Erythroblast (primary cell): Measurements from ENCODE around the gene RAB8A.

Experiments
- DNase-seq, 2 experiments: peaks; one replicate each; lab custom pipeline; 2025; lab: John Stamatoyannopoulos, UW
- GATA1 ChIP-seq: IDR thresholded peaks from 2 replicates; pipeline ENCODE4 v1.6.1; 2011; ENCODE audit warnings: low read depth, mild to moderate bottlenecking, control low read depth, low read length, moderate library complexity
- POLR2A ChIP-seq: IDR thresholded peaks from 2 replicates; pipeline ENCODE4 v1.6.1; 2011; ENCODE audit warnings: mild to moderate bottlenecking, low read length

The RAB8A gene

DNA sequence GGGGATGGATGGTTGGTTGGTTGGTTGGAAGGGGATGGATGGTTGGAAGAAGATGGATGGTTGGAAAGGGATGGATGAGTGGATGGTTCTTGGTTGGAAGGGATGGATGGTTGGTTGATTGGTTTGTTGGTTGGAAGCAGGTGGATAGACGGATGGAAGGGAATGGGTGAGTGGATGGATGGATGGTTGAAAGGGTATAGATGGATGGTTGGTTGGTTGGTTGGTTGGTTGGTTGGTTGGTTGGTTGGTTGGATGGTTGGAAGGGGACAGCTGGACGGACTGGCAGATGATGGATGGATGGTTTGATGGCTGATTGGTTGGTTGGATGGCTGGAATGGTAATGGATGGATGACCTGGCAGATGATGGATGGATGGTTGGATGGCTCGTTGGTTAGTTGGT, 20.0 kb downstream of the RAB8A start:
- no peak for DNase-seq
- TF ChIP-seq POLR2A (no peak), GATA1 (no peak)

DNA sequence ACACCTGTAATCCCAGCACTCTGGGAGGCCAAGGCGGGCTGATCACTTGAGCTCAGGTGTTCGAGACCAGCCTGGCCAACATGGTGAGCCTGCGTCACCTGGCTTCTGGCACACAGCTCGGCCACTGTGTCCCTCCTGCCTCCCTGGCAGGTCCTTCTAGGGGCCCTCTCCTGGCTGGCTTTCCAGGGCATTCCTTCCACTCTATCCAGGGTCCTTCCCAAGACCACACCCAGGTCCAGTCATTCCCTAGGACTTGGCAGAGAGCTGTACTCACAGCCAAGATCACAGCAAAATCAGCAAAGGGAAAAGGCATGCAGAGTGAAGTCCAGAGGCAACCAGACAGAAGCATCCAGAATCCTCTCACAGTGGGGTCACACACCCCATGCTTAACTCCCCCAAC, 22.1 kb downstream of the RAB8A start:
- no peak for DNase-seq
- TF ChIP-seq GATA1 (no peak), POLR2A (no peak)

- TF ChIP-seq GATA1: no peak
- no peak for DNase-seq
These were observed 22.8 kb downstream of the RAB8A start for GRCh38 chr19:16134510-16134909.

- DNase-seq: no peak
- TF ChIP-seq POLR2A (no peak), GATA1 (no peak)
These were observed 23.9 kb downstream of the RAB8A start for GRCh38 chr19:16135430-16136127.

GRCh38 chr19:16136185-16136999, 24.7 kb downstream of the RAB8A start:
- no peak for DNase-seq

GRCh38 chr19:16139752-16140151, 28.1 kb downstream of the RAB8A start:
- TF ChIP-seq GATA1 (no peak), POLR2A (no peak)
- no peak for DNase-seq

More at GRCh38 chr19:16136185-16136999, 24.7 kb downstream of the RAB8A start:
- no peak for TF ChIP-seq GATA1
- no peak for TF ChIP-seq POLR2A

DNA sequence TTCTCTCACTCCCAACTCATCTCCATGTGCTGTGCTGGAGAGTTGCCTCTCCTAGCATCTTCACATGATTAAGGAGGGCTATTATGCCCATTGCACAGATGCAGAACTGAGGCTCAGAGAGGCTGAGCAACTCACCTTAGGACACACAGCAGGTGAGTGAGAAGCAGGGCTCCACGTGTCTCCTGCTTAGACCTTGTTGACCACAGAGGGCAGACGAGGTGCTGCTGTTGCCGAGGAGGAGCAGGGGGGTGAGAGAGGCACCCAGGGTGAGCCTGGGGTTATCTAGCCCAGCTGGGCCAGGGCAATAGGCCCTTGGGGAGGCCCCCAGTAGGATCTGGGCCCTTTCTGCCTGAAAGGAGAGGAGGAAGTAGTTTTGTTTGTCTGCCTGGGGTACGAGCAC, 29.4 kb downstream of the RAB8A start:
- peak; percentile 16 to 58 for DNase-seq
- TF ChIP-seq POLR2A (no peak), GATA1 (no peak)

- DNase-seq: no peak
- no peak for TF ChIP-seq POLR2A
- no peak for TF ChIP-seq GATA1
These were observed 30.4 kb downstream of the RAB8A start for GRCh38 chr19:16142032-16142580.

GRCh38 chr19:16143399-16144215, 31.9 kb downstream of the RAB8A start, which contains the start of gene HSH2D:
HSH2D (plus strand) TSS chr19:16143685; CDS start chr19:16148751, 5,066 bp downstream.
- no peak for DNase-seq
- no peak for TF ChIP-seq GATA1
- no peak for TF ChIP-seq POLR2A

GRCh38 chr19:16144216-16144581, 32.5 kb downstream of the RAB8A start:
- DNase-seq: no peak
- TF ChIP-seq GATA1: no peak
- TF ChIP-seq POLR2A: no peak

- TF ChIP-seq POLR2A (no peak), GATA1 (no peak)
- no peak for DNase-seq
These were observed 34.4 kb downstream of the RAB8A start for GRCh38 chr19:16146112-16146511.

DNA sequence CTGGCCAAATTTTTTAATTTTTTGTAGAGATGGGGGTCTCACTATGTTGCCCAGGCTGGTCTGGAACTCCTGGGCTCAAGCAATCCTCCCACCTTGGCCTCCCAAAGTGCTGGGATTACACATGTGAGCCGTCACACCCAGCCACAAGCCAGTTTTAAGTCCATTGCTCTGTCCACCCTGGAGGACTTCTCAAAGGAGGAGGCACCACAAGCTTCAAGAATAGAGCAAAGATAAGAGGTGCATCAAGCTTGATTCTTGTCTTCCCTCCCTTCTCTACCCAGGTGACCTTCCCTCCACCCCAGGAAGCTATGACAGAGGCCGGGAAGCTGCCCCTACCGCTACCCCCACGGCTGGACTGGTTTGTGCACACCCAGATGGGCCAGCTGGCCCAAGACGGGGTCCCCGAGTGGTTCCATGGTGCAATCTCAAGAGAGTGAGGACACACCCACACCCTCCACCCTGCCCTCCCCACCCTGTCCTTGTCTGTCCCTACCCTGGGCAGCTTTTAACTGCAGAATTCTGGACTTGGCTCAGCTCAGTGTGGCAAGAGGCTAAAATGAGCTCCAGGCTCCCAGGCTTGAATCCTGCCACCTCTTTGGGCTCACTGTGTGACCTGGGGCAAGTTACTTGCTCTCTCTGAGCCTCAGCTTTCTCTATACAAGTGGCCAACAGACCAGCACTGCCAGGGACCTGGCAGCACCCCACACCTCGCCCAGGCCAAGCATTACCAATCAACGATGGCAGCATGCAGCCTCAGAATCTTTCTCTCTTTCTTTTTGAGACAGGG, 36.9 kb downstream of the RAB8A start:
- TF ChIP-seq POLR2A: no peak
- TF ChIP-seq GATA1: no peak
- no peak for DNase-seq
